DND-41 (cell line): ENCODE measurements around the gene TTLL10.

Experiments used
- ATAC-seq: fragments of 200-7000 bp; cut with Tn5 transposase; 3 replicates; pipeline ENCODE4 v1.9.1; 2021; ENCODE audit warnings: low read depth; ENCODE audit not compliant: insufficient read depth
- DNase-seq: peaks from one replicate; pipeline ENCODE4 v3.0.0-alpha.2; 2020
- H2AFZ ChIP-seq: 2 replicates; pipeline ENCODE4 v1.6.0; 2012; ENCODE audit warnings: low read depth, low read length
- H3K27ac ChIP-seq: 2 replicates; pipeline ENCODE4 v1.5.1; 2012; ENCODE audit warnings: low read length, inconsistent platforms
- H3K27me3 ChIP-seq: fragments of 200-600 bp; sonication (generic); 2 replicates; pipeline ENCODE4 v1.6.0; 2012; ENCODE audit warnings: low read length, mild to moderate bottlenecking, inconsistent platforms; ENCODE audit not compliant: insufficient read depth, poor library complexity
- H3K36me3 ChIP-seq: 2 replicates; pipeline ENCODE4 v1.5.1; 2012; ENCODE audit warnings: low read length, inconsistent platforms; ENCODE audit not compliant: insufficient read depth
- H3K4me1 ChIP-seq: 2 replicates; pipeline ENCODE4 v1.5.1; 2012; ENCODE audit warnings: mild to moderate bottlenecking, low read length; ENCODE audit not compliant: insufficient read depth
- H3K4me2 ChIP-seq: 2 replicates; pipeline ENCODE4 v1.6.0; 2012; ENCODE audit warnings: mild to moderate bottlenecking, moderate library complexity, low read length, inconsistent platforms; ENCODE audit not compliant: insufficient read depth
- H3K4me3 ChIP-seq, 2 experiments: fragments of 200-600 bp in 1 of 2; shearing (Covaris generic) in 1 of 2; 2 replicates each; pipeline ENCODE4 v1.5.1; 2012 to 2016; ENCODE audit warnings: inconsistent platforms in 2 of 2, low read length in 2 of 2, mild to moderate bottlenecking in 2 of 2, low read depth in 1 of 2, moderate library complexity in 1 of 2
- H3K79me2 ChIP-seq: 2 replicates; pipeline ENCODE4 v1.6.0; 2012; ENCODE audit warnings: low read length, inconsistent platforms; ENCODE audit not compliant: insufficient read depth
- H3K9ac ChIP-seq: 2 replicates; pipeline ENCODE4 v1.6.0; 2012; ENCODE audit warnings: low read depth, mild to moderate bottlenecking, inconsistent platforms, low read length, moderate library complexity
- H3K9me3 ChIP-seq: 2 replicates; pipeline ENCODE4 v1.5.1; 2012; ENCODE audit warnings: low read length, moderate library complexity, mild to moderate bottlenecking, inconsistent platforms; ENCODE audit not compliant: insufficient read depth, severe bottlenecking
- H4K20me1 ChIP-seq: 2 replicates; pipeline ENCODE4 v1.6.0; 2012; ENCODE audit warnings: low read length; ENCODE audit not compliant: insufficient read depth
- EZH2 ChIP-seq: IDR thresholded peaks from 3 replicates; pipeline ENCODE4 v1.6.1; 2012; ENCODE audit warnings: borderline replicate concordance, low read depth, mild to moderate bottlenecking, moderate library complexity, low read length, inconsistent platforms; ENCODE audit not compliant: severe bottlenecking
- TF ChIP-seq, protein P1 (sequence below): IDR thresholded peaks from 2 replicates; pipeline ENCODE4 v1.5.1; 2012; ENCODE audit warnings: borderline replicate concordance, low read length, moderate library complexity, mild to moderate bottlenecking; ENCODE audit not compliant: poor library complexity, severe bottlenecking; ENCODE audit errors: extremely low read depth

Gene TTLL10

DNA sequence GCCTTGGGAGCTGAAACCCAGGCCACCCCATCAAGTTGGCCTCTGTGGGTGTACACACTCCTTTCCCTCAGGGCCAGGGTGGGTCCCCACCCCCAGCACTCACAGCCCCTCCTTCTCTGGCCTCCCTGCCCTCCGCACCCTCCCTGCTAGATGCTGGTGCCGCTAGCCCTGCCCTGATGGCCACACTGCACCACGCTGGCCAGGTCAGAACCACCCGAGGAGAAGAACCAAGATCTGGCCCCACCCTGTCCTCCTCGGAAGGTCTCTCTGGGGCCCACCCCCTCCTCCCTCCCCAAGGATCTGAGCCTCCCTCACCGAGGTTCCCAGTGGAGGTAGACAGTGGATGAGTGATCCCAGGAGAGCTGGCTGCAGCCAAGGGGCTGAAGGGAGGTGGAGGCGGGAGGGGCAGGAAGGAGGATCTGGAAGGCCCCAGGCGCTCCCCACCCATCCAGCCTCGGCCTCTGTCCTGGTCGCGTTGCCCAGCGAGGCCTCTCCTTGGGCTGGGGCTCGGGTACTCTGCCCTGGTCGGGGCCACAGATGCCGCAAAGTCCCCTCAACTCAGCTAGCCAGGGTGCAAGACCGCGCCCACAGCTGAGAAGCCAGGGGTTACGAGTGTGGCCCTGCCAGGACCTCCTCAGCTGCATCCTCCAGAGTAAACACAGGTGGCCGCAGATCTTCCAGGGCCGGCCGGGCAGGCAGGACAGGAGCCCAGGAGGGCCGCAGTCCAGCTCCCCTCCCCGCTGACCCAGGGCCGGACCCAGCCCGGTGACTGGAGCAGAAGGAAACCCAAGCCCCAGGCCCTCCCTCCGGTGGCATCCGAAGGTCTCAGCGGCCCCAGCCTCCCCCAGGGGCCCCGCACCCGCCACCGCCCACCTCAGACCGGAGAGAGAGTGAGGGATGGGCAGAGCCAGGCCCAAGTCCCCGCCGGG lies 63.5 kb downstream of the TTLL10 start:
- Histone ChIP-seq H3K9me3 (no peaks in the 10 kb centered on the region), H3K9ac (no peak overlapping the region), H3K4me3 (no peak overlapping the region), H3K4me2 (no peak overlapping the region), H4K20me1 (peaks cover 44% of the 10 kb centered on the region), H2AFZ (no peak overlapping the region), H3K27me3 (no peaks in the 10 kb centered on the region), H3K79me2 (peaks cover 29% of the 10 kb centered on the region), H3K27ac (no peak overlapping the region), H3K36me3 (peaks cover 25% of the 10 kb centered on the region), H3K4me1 (peaks cover 24% of the 10 kb centered on the region)
- no peak for ATAC-seq
- no peak for DNase-seq
- TF ChIP-seq, protein P1, sequence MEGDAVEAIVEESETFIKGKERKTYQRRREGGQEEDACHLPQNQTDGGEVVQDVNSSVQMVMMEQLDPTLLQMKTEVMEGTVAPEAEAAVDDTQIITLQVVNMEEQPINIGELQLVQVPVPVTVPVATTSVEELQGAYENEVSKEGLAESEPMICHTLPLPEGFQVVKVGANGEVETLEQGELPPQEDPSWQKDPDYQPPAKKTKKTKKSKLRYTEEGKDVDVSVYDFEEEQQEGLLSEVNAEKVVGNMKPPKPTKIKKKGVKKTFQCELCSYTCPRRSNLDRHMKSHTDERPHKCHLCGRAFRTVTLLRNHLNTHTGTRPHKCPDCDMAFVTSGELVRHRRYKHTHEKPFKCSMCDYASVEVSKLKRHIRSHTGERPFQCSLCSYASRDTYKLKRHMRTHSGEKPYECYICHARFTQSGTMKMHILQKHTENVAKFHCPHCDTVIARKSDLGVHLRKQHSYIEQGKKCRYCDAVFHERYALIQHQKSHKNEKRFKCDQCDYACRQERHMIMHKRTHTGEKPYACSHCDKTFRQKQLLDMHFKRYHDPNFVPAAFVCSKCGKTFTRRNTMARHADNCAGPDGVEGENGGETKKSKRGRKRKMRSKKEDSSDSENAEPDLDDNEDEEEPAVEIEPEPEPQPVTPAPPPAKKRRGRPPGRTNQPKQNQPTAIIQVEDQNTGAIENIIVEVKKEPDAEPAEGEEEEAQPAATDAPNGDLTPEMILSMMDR: no peak
- TF ChIP-seq EZH2: no peak

DNA sequence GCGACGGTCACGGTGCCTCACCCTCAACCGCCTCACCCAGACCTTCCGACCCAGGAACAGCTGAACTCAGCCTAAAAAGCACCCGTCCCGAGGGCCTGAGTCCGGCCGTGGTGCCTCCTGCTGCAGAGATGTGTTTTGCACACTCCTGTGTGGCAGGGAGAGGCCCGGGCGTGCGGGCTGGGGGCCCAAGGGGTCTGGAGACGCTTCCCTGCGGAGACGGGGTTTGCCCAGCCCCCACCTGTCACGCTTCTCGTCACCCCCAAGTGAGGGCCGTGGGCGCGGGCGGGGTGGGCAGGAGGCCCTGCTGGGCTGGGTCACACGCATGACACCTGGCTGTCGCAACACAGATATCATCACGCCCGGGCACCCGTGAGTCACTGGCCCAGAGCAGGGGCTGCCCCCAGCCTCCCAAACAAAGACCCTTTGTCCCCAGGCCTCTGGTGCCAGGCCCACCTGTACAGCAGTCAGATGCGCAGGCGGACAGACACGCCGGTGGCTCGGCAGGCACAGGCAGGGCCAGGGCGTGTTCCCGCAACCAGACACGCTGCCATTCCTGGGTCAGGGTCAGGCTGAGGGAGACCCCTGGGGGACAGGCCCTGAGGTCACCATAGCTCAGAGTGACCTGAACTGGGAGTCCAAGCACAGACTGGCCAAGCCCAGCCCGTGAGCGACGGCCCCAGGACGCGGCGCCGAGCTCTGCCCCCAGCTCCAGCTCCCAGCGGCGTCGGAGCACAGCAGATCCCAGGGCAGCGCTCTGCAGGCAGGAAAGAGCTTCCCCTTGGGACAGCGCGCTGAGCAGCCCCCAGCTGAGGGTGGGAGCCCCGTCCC lies 64.4 kb downstream of the TTLL10 start:
- Histone ChIP-seq H4K20me1 (peaks cover 43% of the 10 kb centered on the region), H3K9ac (no peak overlapping the region), H3K9me3 (no peaks in the 10 kb centered on the region), H3K27ac (no peak overlapping the region), H3K79me2 (peaks cover 20% of the 10 kb centered on the region), H3K27me3 (no peaks in the 10 kb centered on the region), H3K4me1 (peaks cover 16% of the 10 kb centered on the region), H3K4me2 (no peak overlapping the region), H2AFZ (no peak overlapping the region), H3K36me3 (peaks cover 23% of the 10 kb centered on the region), H3K4me3 (no peak overlapping the region)
- DNase-seq (no peak), ATAC-seq (0 out of 3 replicates have a peak, but pooled peaks have one; percentile 4)
- TF ChIP-seq EZH2: no peak
- TF ChIP-seq, protein P1: no peak

DNA sequence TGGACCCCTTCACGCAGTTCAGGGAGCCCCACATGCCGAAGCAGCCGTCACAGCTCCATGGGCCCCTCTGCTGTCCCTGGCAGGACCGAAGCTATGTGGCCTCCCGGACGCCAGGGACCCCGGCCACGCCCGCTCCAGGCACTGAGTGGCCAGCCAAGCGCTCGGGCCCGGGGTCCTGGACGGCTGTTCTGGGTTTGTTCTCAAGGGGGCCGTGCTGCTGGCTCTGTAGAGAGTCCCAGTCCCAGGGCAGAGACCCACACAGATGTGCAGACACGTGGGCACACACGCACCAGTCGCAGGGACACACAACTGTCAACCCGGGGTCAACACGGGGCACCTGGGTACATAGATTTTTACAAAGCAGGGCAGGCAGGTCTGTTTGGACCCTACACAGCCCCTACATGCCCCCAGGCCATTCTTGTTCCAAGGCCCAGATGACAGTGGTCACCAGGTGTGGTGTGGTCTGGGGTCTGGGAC lies 65.1 kb downstream of the TTLL10 start:
- Histone ChIP-seq H3K4me3 (no peak overlapping the region), H3K4me1 (peaks cover 9% of the 10 kb centered on the region), H3K4me2 (no peak overlapping the region), H3K9me3 (no peaks in the 10 kb centered on the region), H3K79me2 (peaks cover 13% of the 10 kb centered on the region), H3K27ac (no peak overlapping the region), H3K27me3 (no peaks in the 10 kb centered on the region), H4K20me1 (peaks cover 36% of the 10 kb centered on the region), H3K36me3 (peaks cover 16% of the 10 kb centered on the region), H3K9ac (no peak overlapping the region), H2AFZ (no peak overlapping the region)
- DNase-seq: no peak
- TF ChIP-seq, protein P1: no peak
- TF ChIP-seq EZH2: no peak
- ATAC-seq: no peak
